Kasumi-1 (cell line): ENCODE results near the gene ETHE1.
"Not testable (repeated sequence)": the region's sequence is repeated elsewhere in the genome, so short reads cannot be mapped to it uniquely, and the experiment has no call there.

ENCODE experiments used
- DNase-seq, 2 experiments: peaks; one replicate each; lab custom pipeline; 2025; lab: John Stamatoyannopoulos, UW

The ETHE1 gene

GRCh38 chr19:43523696-43524095 lies 3.3 kb downstream of the ETHE1 start:
- not testable (repeated sequence) for DNase-seq

GRCh38 chr19:43522929-43523328 lies 4.1 kb downstream of the ETHE1 start:
- no peak for DNase-seq

DNA sequence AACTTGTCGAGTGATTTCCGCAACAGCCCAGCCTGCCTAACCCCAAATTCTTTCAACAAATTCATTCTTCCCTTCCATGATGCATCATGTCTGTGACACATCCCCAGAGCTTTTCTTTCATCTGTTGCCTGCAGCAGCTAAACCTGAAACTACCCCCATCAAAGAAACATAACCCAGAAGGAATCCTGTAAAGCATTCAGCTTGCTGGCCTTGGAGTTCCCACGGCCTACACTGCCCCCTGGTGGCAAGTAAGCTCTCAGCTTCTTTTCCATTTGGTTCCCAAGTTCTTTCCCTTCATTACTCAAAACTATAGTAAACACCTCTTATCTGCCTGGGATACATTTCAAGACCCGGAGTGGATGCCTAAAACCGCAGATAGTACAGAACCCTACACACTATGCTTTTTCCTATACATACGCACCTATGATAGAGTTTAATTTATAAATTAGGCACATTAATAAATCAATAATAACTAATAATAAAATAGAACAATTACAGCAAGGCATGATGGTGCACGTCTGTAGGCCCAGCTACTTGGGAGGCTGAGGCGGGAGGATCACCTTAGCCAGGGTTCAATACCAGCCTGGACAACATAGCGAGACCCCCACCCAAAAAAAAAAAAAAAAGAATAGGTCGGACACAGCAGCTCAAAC lies 7.4 kb downstream of the ETHE1 start:
- DNase-seq: peak; percentile 69 to 73

- DNase-seq: no peak
Observed at GRCh38 chr19:43518051-43518450, 8.9 kb downstream of the ETHE1 start.

- DNase-seq: not testable (repeated sequence)
Observed at GRCh38 chr19:43512399-43512798, 14.6 kb downstream of the ETHE1 start.

GRCh38 chr19:43511324-43511723 lies 15.7 kb downstream of the ETHE1 start:
- DNase-seq: no peak

- no peak for DNase-seq
Observed at GRCh38 chr19:43510713-43511112, 16.3 kb downstream of the ETHE1 start.

DNA sequence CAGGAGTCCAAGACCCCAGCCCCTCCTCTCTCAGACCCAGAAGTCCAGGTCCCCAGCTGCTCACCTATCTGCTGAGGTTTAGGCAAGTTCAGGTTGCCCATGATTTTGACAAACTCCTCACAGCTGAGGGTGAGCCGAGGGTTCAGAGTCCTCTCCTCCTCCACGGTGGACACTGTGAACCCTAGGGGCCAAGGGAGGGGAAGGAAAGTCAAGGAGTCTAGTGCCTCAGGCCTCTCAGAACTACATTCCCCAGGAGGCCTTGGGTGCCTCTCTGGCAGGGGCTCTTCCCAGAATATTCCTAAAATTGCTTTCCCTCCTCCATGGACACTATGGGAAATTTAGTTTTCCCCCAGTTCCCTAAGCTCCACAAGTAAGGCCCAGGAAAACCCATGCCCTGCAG lies 19.1 kb downstream of the ETHE1 start:
- no peak for DNase-seq

DNA sequence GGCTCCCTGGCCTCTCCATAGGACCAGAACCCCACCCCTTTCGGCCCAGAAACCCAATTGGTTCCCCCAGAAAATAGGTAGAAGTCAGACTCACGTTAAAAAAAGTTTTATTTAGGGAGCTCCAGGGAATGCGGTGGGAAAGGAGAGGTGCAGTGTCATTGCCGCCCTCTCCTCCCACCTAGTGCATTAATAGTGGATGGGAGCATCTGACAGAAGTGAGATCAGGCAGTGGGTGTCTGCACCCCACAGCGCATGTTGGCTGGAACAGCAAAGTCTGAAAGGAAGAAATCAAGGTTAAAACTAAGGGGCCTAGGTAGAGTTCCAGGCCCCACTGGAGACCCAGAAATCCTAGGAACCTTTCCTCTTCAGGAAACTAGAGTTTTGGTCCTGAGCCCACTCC lies 20.4 kb downstream of the ETHE1 start:
- DNase-seq: no peak

DNA sequence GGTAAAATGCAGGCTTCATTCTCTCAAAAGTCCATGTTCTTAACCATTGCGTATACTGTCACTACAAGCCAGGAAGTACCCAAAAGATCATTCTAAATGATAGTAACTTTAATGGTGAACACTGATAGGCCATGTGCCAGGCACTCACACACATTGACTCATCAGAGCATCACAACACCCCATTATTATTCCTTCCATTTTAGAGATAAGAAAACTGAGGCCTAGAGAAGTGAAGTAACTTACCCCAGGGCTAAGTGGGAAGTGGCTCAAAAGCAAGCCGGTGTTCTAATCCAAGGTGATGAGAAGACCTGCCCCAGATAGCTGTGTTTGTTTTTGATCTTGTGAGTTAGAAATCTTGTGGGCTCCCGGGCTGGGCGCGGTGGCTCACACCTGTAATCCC lies 21.1 kb downstream of the ETHE1 start:
- no peak for DNase-seq

GRCh38 chr19:43505186-43505456 lies 21.9 kb downstream of the ETHE1 start:
- no peak for DNase-seq

DNA sequence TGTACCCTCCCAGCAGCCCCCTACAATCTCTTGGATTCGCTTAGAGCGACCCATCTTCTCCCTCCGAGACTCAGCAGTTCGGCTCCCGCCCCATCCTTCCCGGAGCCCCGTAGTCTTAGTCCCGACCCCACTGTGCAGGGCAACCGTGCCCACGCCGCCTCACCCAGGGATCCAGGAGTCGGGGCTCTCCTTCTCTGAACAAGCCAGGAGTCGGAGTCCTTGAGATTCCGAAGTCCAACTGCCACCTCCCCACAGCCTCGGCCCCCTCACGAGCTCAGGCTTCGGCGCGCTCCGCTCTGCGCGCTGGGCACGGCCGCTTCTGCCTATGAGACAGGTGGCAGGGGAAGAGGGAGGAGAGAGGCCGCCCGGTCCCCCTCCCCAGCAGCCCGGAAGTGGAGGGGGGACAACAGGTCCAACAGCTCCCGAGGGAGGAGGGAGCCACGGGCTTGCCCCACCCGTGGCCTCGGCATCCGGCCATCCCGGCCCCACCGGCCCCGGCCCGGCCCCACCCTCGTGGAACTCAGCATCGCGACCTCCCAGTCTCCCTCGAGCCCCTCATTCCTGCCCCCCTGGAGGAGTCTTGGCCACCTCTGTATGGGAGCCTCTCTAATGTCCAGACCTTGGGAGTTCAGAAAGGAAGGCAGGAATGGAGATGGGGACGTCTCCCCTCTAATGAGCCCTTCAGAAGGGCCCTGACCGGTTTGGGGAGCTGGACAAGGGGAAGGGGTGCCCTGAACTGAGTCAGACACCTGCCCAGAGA lies 22.4 kb downstream of the ETHE1 start, which contains the start of gene PHLDB3:
Gene PHLDB3, minus strand, starts transcription at position 321 of the 760 bp plus-strand sequence. CDS start 628 bp downstream, outside the sequence.
- peak in 1 of 2 experiments; percentile 49 for DNase-seq

DNA sequence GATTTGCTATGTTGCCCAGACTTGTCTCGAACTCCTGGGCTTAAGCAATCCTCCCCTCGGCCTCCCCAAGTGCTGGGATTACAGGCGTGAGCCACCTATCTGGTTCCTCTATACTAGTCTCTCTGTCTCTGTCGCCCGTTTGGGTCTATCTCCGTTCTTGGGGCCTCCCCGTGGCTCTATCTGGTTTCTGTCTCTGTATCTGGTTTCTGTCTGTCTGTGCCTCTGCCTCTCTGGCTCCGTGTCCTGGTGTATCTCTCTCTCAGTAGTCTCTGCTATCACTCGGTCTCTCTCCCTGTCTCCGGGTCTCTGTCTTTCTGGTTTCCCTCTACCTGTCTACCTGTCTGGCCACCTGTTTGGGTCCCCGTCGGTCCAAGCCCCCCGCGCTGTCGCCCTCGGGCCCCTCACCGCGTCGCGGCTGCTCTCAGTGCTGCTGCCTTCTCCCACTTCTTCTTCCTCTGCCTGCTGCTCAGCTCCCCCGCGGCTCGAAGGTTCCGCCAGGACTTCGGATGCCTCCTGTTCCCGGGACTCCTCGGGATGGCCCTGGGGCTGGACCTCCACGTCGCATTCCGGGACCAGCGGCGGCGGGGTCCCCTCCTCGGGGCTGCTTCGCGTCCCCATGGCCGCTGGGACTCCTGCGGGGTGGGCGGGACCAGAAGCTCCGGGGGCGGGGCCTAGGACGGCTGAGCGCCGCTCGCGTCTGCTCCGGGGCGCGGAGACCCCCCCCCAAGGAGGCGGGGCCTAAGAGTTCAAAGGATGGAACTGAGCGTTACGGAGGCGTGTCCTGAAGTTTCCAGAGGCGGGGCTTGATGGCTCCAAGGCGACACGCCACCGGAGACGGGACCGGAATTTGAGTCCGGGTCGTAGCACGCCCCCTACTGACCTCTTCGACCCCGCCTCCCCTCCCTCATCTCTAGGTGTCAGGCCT lies 23.2 kb downstream of the ETHE1 start:
- DNase-seq: peak; percentile 91 to 95

GRCh38 chr19:43502419-43502976 lies 24.5 kb downstream of the ETHE1 start:
- DNase-seq: no peak

DNA sequence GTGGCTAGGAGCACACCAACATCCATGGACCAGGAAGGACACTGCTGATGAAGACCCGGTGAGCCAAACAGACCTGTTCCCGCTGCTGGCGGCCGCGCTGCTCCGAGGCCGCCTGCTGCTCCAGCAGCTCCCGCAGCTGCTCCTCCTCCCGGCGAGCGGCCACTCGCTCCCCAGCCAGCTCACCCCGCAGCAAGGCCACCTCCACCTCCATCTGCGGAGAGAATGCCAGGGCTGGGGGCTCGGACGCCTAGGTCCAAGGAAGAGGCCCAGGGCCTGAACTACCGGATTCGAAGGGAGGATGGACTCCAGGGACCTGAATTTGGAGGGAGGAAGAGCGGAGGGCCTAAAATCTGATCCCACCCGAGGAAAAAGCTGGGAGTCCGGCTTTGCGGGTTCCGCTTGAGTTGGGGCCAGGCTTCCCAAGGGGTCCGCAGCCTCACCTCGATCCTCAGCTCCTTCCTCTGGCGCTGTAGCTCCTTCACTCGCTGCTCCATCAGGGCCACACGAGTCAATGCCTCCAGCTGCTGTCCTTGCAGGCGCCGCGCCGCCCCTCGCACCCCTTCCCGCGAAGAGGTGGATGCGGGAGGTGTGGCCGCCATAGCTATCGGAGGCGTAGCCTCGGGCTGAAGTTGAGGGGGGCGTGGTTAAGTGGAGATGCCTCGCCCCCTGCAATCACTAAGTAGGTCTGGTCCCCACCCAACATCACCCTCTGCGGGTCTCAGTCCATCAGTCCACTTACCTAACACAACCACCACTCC lies 25.2 kb downstream of the ETHE1 start:
- DNase-seq: no peak

DNA sequence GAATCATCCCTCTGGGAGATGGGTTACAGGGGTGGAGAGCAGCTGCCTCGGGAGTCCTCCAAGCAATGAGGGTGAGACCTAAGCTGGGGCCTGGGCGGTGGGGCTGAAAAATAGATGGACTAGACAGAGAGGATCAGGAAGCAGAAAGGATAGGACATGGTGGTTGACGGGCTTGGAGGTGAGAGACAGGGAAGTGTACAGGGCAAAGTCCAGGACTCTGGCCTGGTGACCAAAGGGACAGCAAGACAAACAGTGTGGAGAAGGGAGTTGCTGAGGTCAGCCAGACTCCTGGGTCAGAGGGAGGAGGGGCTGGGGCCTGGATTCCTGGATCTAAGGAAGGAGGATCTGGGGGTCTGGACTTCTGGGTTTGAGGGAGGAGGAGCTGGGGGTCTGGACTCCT lies 28.0 kb downstream of the ETHE1 start:
- no peak for DNase-seq

DNA sequence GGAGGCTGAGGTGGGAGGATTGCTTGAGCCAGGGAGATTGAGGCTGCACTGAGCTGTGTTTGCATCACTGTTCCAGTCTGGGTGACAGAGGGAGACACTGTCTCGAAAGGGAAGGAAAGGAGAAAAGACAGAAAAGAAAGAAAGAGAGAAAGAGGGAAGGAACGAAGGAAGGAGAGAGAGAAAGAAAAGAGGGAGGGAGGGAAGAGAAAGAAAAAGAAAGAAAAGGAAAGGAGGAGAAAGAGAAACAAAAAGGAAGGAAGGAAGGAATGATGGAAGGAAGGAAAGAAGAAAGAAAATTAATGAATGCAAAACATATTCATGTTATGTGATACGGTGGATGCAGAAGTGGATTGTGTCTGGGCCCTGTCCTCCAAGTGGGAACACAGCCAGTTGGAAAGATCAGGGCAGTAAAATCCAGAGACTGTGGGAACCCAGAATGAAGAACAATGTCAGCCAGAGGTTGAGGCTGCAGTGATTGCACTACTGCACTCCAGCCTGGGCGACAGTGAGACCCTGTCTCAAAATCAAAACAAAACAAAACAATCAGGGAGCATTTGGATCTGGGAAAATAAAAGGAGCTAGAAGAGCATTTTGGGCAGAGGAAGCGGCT lies 28.7 kb downstream of the ETHE1 start:
- DNase-seq: no peak

DNA sequence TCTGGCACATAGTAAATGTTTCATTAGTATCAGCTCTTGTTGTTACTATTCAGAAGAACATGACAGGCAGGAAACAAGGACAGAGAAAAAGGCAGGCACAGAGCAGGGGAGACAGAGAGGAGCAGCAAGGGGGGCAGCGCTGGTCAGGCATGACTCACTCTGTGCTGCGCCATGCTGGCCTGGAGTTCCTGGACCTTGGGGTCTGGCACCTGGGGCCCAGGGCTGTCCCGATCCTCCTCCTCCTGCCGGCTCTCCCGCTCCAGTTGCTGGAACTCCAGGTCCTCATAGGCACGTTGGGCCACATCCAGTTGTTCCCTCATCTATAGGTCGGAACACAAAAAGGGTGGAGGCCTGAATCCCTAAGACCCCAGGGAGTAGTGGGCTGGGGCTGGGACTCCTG lies 30.0 kb downstream of the ETHE1 start:
- DNase-seq: no peak

DNA sequence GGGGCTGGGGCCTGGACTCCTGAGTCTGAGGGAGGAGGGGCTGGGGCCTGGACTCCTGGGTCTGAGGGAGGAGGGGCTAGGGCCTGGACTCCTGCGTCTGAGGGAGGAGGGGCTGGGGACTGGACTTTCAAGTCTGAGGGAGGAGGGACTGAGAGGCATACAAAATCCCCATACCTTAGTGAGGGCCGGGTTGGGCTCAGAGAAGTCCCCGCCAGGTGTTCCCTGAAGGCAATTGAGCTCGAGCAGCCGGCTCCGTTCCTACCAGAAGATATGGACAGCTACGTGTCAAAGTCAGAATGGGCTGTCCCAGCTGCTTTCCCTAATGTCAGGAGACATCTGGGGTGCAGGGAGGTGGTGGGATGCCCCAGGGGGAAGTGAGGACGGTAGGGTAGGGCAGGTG lies 31.9 kb downstream of the ETHE1 start:
- no peak for DNase-seq

DNA sequence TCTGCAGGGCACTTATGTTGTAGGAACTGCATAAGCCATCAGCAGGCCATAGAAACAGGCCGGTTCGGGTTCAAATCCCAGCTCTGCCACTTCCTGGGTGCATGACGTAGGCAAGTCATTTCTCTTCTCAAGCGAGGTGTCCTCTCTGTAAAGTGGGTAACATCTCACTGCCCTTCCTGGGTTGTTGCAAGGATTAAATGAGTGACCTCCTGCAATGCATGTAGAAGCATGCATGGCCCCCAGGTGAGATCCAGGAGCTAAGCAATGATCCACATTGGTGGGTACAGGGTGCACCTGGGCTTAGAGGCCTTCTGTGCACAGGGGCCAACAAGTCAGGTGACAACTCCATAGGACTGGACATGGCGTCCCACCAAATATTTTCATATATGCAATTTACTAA lies 36.2 kb downstream of the ETHE1 start:
- DNase-seq: no peak

DNA sequence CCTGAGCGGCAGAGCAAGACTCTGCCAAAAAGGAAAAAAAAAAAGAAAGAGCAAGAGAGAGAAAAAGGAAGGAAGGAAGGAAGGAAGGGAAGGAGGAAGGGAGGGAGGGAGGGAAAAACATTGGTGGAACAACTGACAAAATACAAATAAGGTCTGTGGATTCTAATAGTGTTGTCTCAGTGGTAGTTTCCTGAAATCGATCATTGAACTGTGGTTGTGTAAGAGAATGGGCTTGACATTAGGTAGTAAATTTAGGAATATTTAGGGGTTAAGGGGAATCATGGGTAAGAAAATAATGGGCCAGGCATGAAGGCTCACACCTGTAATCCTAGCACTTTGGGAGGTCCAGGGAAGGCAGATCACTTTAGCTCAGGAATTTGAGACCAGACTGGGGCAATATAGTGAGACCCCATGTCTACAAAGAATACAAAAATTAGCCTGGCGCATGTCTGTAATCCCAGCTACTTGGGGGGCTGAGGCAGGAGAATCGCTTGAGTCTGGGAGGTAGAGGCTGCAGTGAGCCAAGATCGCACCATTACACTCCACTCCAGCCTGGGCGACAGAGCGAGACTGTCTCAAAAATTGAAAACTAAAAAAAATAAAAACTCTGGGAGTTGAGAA lies 36.9 kb downstream of the ETHE1 start:
- no peak for DNase-seq
